Testis (tissue), 3 donors: ENCODE results near the gene ARL4A. TPM values are rescaled to one million over a fixed set of nuclear protein-coding genes. Genes with fewer than 3 reads are reported as not detected.

Source experiments
- DNase-seq: peaks from one replicate; pipeline ENCODE4 v3.0.0-alpha.2; 2019
- H3K27ac ChIP-seq, 2 donors: fragments of 200-600 bp; sonication (generic); one replicate each; pipeline ENCODE4 v1.5.1; 2019
- H3K27me3 ChIP-seq: fragments of 200-600 bp; sonication (generic); one replicate; pipeline ENCODE4 v1.5.1; 2019
- H3K36me3 ChIP-seq: fragments of 200-600 bp; sonication (generic); one replicate; pipeline ENCODE4 v1.5.1; 2017; ENCODE audit warnings: low read depth; ENCODE audit errors: missing control alignments
- H3K4me1 ChIP-seq: fragments of 200-600 bp; sonication (generic); one replicate; pipeline ENCODE4 v1.5.1; 2019
- H3K4me3 ChIP-seq, 2 donors: fragments of 200-600 bp; sonication (generic); one replicate each; pipeline ENCODE4 v1.5.1; 2017 to 2019
- H3K9me3 ChIP-seq: fragments of 200-600 bp; sonication (generic); one replicate; pipeline ENCODE4 v1.5.1; 2017
- POLR2A ChIP-seq: fragments of 450-650 bp; IDR thresholded peaks from one replicate; pipeline ENCODE4 v1.6.1; 2017; ENCODE audit warnings: antibody characterized with exemption, mild to moderate bottlenecking, moderate library complexity
- WGBS, 2 donors: methylation state at CpG; one replicate each; pipeline ENCODE4 v1.1.5; 2018; 5-methylcytosine and 5-hydroxymethylcytosine counted together
- intact Hi-C: fragments of 100-400 bp; cut with DNase I; formaldehyde crosslinking; loops from one replicate; pipeline ENCODE4 v1.15.1; 2023; ENCODE audit warnings: low total_unique reads
- polyA plus RNA-seq: library from polyadenylated mRNA; stranded (reverse); fragments of 350-450 nt; fragmentation: Illumina TruSeq; extraction: RNeasy Lipid Tissue Mini Kit (QIAGEN cat#74804); gene quantifications from one replicate; pipeline ENCODE4 v1.2.3, GENCODE V29; 2014; ENCODE audit warnings: low read depth, low replicate concordance; ENCODE audit not compliant: insufficient read depth
- small RNA-seq, 2 donors: library from RNA; depleted of rRNA; stranded (forward); fragments of <200 nt; gene quantifications; one replicate each; pipeline ENCODE3, GENCODE V24; 2016
- total RNA-seq, 2 donors: library from RNA; depleted of rRNA; stranded (reverse); fragments of >200 nt; gene quantifications; one replicate each; pipeline ENCODE4 v1.2.3, GENCODE V29; 2016
- TF ChIP-seq, protein P1 (sequence below), 3 experiments: fragments of 450-650 bp in 2 of 3; fragments of 200-600 bp in 1 of 3; sonication (generic) in 1 of 3; IDR thresholded peaks; one replicate each; pipeline ENCODE4 v1.5.1; 2016 to 2019; ENCODE audit warnings: antibody characterized with exemption in 3 of 3, mild to moderate bottlenecking in 2 of 3, moderate library complexity in 1 of 3

Gene ARL4A
- total and polyA plus RNA-seq, 3 donors from 2014 or later: 60.8 to 344 (median 153) TPM

DNA sequence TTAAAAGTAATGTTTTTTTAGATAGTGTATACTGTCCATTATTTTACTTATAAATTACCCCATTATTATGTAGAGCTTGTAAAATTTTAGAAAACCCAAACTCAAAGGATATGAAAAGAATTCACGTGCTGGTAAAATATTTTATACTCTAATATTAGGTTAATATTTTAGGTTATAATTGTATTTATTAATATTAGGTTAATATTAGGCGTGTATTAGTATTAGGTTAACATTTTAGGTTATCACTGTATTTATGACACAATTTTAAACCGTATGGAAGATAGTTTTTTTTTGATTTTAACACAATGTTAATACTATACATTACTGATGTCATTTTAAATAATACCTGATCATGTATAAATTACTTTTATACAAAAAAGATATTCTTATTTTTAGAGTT lies 48.5 kb downstream of the ARL4A start:
- 61 to 78% methylated on average over 3 of the region's 3 CpGs for WGBS, 2 donors
- no peak for DNase-seq
- intact Hi-C loops: no loop called here
- no peaks in the 10 kb centered on the region for H3K4me1 ChIP-seq
- no peaks in the 10 kb centered on the region for H3K9me3 ChIP-seq
- H3K4me3 ChIP-seq: no peak overlapping the region
- no peak overlapping the region for H3K27ac ChIP-seq
- no peak for TF ChIP-seq POLR2A
- TF ChIP-seq, protein P1, sequence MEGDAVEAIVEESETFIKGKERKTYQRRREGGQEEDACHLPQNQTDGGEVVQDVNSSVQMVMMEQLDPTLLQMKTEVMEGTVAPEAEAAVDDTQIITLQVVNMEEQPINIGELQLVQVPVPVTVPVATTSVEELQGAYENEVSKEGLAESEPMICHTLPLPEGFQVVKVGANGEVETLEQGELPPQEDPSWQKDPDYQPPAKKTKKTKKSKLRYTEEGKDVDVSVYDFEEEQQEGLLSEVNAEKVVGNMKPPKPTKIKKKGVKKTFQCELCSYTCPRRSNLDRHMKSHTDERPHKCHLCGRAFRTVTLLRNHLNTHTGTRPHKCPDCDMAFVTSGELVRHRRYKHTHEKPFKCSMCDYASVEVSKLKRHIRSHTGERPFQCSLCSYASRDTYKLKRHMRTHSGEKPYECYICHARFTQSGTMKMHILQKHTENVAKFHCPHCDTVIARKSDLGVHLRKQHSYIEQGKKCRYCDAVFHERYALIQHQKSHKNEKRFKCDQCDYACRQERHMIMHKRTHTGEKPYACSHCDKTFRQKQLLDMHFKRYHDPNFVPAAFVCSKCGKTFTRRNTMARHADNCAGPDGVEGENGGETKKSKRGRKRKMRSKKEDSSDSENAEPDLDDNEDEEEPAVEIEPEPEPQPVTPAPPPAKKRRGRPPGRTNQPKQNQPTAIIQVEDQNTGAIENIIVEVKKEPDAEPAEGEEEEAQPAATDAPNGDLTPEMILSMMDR (IDR thresholded peaks at IDR 0.05): no peak
- H3K36me3 ChIP-seq: no peaks in the 10 kb centered on the region
- H3K27me3 ChIP-seq: no peaks in the 10 kb centered on the region

- 76 to 85% methylated on average over 1 of the region's 1 CpG for WGBS, 2 donors
- Histone ChIP-seq H3K36me3 (no peaks in the 10 kb centered on the region), H3K4me3 (no peak overlapping the region), H3K9me3 (no peaks in the 10 kb centered on the region), H3K27me3 (no peaks in the 10 kb centered on the region), H3K27ac (no peak overlapping the region), H3K4me1 (no peaks in the 10 kb centered on the region)
- TF ChIP-seq, protein P1 (IDR thresholded peaks at IDR 0.05): no peak
- no peak for TF ChIP-seq POLR2A
- no peak for DNase-seq
- intact Hi-C loops: no loop called here
Measured at GRCh38 chr7:12737373-12737772, 49.9 kb downstream of the ARL4A start.

GRCh38 chr7:12737836-12738235 lies 50.4 kb downstream of the ARL4A start:
- Histone ChIP-seq H3K4me3 (no peak overlapping the region), H3K27me3 (no peaks in the 10 kb centered on the region), H3K27ac (no peak overlapping the region), H3K9me3 (no peaks in the 10 kb centered on the region), H3K4me1 (no peaks in the 10 kb centered on the region), H3K36me3 (no peaks in the 10 kb centered on the region)
- intact Hi-C loops: no loop called here
- no peak for DNase-seq
- 89 to 99% methylated on average over 2 of the region's 2 CpGs for WGBS, 2 donors
- TF ChIP-seq, protein P1 (IDR thresholded peaks at IDR 0.05): no peak
- TF ChIP-seq POLR2A: no peak

- 46 to 63% methylated on average over 2 of the region's 2 CpGs for WGBS, 2 donors
Measured at GRCh38 chr7:12738665-12739064, 51.2 kb downstream of the ARL4A start.

More at GRCh38 chr7:12738665-12739064, 51.2 kb downstream of the ARL4A start:
- H3K27me3 ChIP-seq: no peaks in the 10 kb centered on the region
- H3K36me3 ChIP-seq: no peaks in the 10 kb centered on the region
- DNase-seq: no peak
- no peaks in the 10 kb centered on the region for H3K9me3 ChIP-seq
- intact Hi-C loops: no loop called here
- H3K27ac ChIP-seq: no peak overlapping the region
- TF ChIP-seq POLR2A: no peak
- TF ChIP-seq, protein P1 (IDR thresholded peaks at IDR 0.05): no peak
- no peaks in the 10 kb centered on the region for H3K4me1 ChIP-seq
- no peak overlapping the region for H3K4me3 ChIP-seq

Small RNA genes lying within 50 kb of the gene (small RNA-seq; reads per million reads assigned to genes)
- gene RF00264: 0 to 0.28 reads per million in 2 donors

Other genes with a start within 250 kb of the ARL4A start
- 10 to 100 TPM in 1 of 2 donors, 1 to 10 TPM in 1; 4.7 to 11.4 TPM for gene SCIN, start 116.9 kb upstream of the ARL4A start, total RNA-seq
- gene SCIN, start 116.9 kb upstream of the ARL4A start, polyA plus RNA-seq: 21.9 TPM